ENCODE data around the gene ELK4.
A peak's percentile ranks its signal among the peaks of the same experiment; 100 is the strongest.

Gene ELK4

DNA sequence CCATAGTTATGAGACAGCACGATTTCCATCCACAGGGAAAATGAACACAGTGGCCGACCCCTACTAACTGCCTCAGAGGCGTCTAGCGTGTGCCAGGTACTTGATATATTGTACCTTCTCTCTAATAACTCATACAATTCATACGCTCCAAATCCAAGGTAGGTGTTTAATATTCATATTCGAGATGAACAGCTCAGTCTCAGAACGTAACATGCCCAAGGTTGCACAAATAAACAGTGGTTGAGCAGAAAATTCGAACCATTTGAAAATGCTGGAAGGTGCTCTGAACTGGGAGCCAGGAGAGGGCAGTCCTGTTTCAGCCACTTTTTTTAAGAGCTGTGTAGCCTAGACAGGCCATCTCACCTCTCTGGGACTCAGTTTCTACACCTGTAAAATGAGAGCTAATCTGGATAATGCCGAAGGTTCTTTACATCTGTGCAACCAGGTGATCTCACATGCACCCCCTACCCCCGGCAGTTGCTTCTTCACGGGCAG lies 40.6 kb upstream of the ELK4 start:
- H3K4me3 ChIP-seq (ENCODE audit: low read length in 2 of 2), result no peak overlapping the region
- H3K9ac ChIP-seq (ENCODE audit: low read depth in 1 of 2, low read length in 2 of 2), result no peak overlapping the region
- H3K27ac ChIP-seq (ENCODE audit: low read depth in 2 of 2, low read length in 2 of 2), result peak overlapping the region; percentile 56 to 59
- no peaks in the 10 kb centered on the region for H3K27me3 ChIP-seq (ENCODE audit: control insufficient read depth in 2 of 2, insufficient read depth in 2 of 2, low read length in 2 of 2)
- H3K4me1 ChIP-seq (ENCODE audit: control insufficient read depth in 2 of 2, insufficient read depth in 2 of 2, low read length in 2 of 2), result peaks cover 71 to 77% of the 10 kb centered on the region in 2 donors
- no peaks in the 10 kb centered on the region for H3K36me3 ChIP-seq (ENCODE audit: control insufficient read depth in 2 of 2, insufficient read depth in 2 of 2, low read length in 2 of 2)
- H3K9me3 ChIP-seq (ENCODE audit: control insufficient read depth in 2 of 2, low read length in 2 of 2), result no peaks in the 10 kb centered on the region

- Histone ChIP-seq H3K36me3 (ENCODE audit: control insufficient read depth in 2 of 2, insufficient read depth in 2 of 2, low read length in 2 of 2) (no peaks in the 10 kb centered on the region), H3K27me3 (ENCODE audit: control insufficient read depth in 2 of 2, insufficient read depth in 2 of 2, low read length in 2 of 2) (no peaks in the 10 kb centered on the region), H3K9ac (ENCODE audit: low read depth in 1 of 2, low read length in 2 of 2) (peak overlapping the region in 1 of 2 donors; percentile 7), H3K4me1 (ENCODE audit: control insufficient read depth in 2 of 2, insufficient read depth in 2 of 2, low read length in 2 of 2) (peaks cover 72 to 77% of the 10 kb centered on the region in 2 donors), H3K9me3 (ENCODE audit: control insufficient read depth in 2 of 2, low read length in 2 of 2) (no peaks in the 10 kb centered on the region), H3K4me3 (ENCODE audit: low read length in 2 of 2) (no peak overlapping the region), H3K27ac (ENCODE audit: low read depth in 2 of 2, low read length in 2 of 2) (no peak overlapping the region)
Observed at GRCh38 chr1:205670611-205671430, 39.0 kb upstream of the ELK4 start.

GRCh38 chr1:205670150-205670446 lies 38.3 kb upstream of the ELK4 start:
- Histone ChIP-seq H3K4me3 (ENCODE audit: low read length in 2 of 2) (no peak overlapping the region), H3K4me1 (ENCODE audit: control insufficient read depth in 2 of 2, insufficient read depth in 2 of 2, low read length in 2 of 2) (peaks cover 70 to 77% of the 10 kb centered on the region in 2 donors)

GRCh38 chr1:205669341-205670149 lies 37.7 kb upstream of the ELK4 start:
- no peak overlapping the region for H3K9ac ChIP-seq (ENCODE audit: low read depth in 1 of 2, low read length in 2 of 2)
- H3K9me3 ChIP-seq (ENCODE audit: control insufficient read depth in 2 of 2, low read length in 2 of 2), result no peaks in the 10 kb centered on the region
- H3K27me3 ChIP-seq (ENCODE audit: control insufficient read depth in 2 of 2, insufficient read depth in 2 of 2, low read length in 2 of 2), result no peaks in the 10 kb centered on the region
- H3K4me3 ChIP-seq (ENCODE audit: low read length in 2 of 2), result no peak overlapping the region
- peak overlapping the region; percentile 5 to 18 for H3K27ac ChIP-seq (ENCODE audit: low read depth in 2 of 2, low read length in 2 of 2)
- H3K4me1 ChIP-seq (ENCODE audit: control insufficient read depth in 2 of 2, insufficient read depth in 2 of 2, low read length in 2 of 2), result peaks cover 73 to 80% of the 10 kb centered on the region in 2 donors
- no peaks in the 10 kb centered on the region for H3K36me3 ChIP-seq (ENCODE audit: control insufficient read depth in 2 of 2, insufficient read depth in 2 of 2, low read length in 2 of 2)

More at GRCh38 chr1:205670150-205670446, 38.3 kb upstream of the ELK4 start:
- H3K9me3 ChIP-seq (ENCODE audit: control insufficient read depth in 2 of 2, low read length in 2 of 2), result no peaks in the 10 kb centered on the region
- no peaks in the 10 kb centered on the region for H3K27me3 ChIP-seq (ENCODE audit: control insufficient read depth in 2 of 2, insufficient read depth in 2 of 2, low read length in 2 of 2)
- H3K36me3 ChIP-seq (ENCODE audit: control insufficient read depth in 2 of 2, insufficient read depth in 2 of 2, low read length in 2 of 2), result no peaks in the 10 kb centered on the region
- H3K9ac ChIP-seq (ENCODE audit: low read depth in 1 of 2, low read length in 2 of 2), result no peak overlapping the region
- no peak overlapping the region for H3K27ac ChIP-seq (ENCODE audit: low read depth in 2 of 2, low read length in 2 of 2)

GRCh38 chr1:205668951-205669340 lies 37.1 kb upstream of the ELK4 start:
- Histone ChIP-seq H3K9me3 (ENCODE audit: control insufficient read depth in 2 of 2, low read length in 2 of 2) (no peaks in the 10 kb centered on the region), H3K9ac (ENCODE audit: low read depth in 1 of 2, low read length in 2 of 2) (no peak overlapping the region), H3K27ac (ENCODE audit: low read depth in 2 of 2, low read length in 2 of 2) (peak overlapping the region; percentile 5 to 18), H3K27me3 (ENCODE audit: control insufficient read depth in 2 of 2, insufficient read depth in 2 of 2, low read length in 2 of 2) (no peaks in the 10 kb centered on the region), H3K4me1 (ENCODE audit: control insufficient read depth in 2 of 2, insufficient read depth in 2 of 2, low read length in 2 of 2) (peaks cover 79 to 85% of the 10 kb centered on the region in 2 donors), H3K4me3 (ENCODE audit: low read length in 2 of 2) (no peak overlapping the region), H3K36me3 (ENCODE audit: control insufficient read depth in 2 of 2, insufficient read depth in 2 of 2, low read length in 2 of 2) (no peaks in the 10 kb centered on the region)

DNA sequence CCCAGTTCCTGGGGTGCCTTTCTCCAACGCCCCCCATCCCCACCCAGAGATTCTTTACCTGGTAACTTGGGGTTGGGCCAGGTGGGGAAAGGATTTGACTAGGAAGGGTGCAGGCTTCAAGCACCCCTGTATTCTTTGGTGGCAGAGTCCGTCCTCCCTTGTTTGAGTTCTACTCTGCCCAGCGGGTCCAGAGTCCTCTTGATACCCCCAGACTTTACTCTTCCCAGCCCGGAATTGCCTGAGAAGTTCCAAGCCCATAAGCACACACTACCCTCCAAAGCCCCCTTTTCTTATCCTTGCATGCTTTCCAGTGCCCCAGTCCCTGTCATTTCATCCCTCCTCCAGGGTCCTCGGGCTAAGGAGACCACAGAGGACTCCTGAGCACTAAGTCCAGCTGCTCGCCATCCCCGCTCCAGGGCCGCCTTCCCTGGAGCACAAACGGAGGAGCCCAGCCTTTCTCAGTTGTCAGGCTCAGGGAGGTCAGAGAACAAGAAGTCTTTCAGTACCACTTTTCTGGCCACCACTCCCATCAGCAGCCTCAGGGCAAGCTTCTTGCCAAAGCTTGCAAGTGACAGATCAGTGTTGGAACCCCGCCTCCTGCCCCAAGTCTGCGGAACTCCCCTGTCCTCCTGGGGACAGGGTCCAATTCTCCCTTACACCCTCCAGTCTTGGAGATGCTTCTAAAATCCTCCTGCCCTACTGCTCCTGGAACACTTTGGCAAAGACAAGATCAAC lies 36.3 kb upstream of the ELK4 start:
- Histone ChIP-seq H3K9me3 (ENCODE audit: control insufficient read depth in 2 of 2, low read length in 2 of 2) (no peaks in the 10 kb centered on the region), H3K27me3 (ENCODE audit: control insufficient read depth in 2 of 2, insufficient read depth in 2 of 2, low read length in 2 of 2) (no peaks in the 10 kb centered on the region), H3K9ac (ENCODE audit: low read depth in 1 of 2, low read length in 2 of 2) (no peak overlapping the region), H3K4me1 (ENCODE audit: control insufficient read depth in 2 of 2, insufficient read depth in 2 of 2, low read length in 2 of 2) (peaks cover 75 to 85% of the 10 kb centered on the region in 2 donors), H3K27ac (ENCODE audit: low read depth in 2 of 2, low read length in 2 of 2) (peak overlapping the region; percentile 3 to 18), H3K36me3 (ENCODE audit: control insufficient read depth in 2 of 2, insufficient read depth in 2 of 2, low read length in 2 of 2) (peaks cover 0 to 2% of the 10 kb centered on the region in 2 donors), H3K4me3 (ENCODE audit: low read length in 2 of 2) (no peak overlapping the region)

- no peaks in the 10 kb centered on the region for H3K9me3 ChIP-seq (ENCODE audit: control insufficient read depth in 2 of 2, low read length in 2 of 2)
- H3K4me3 ChIP-seq (ENCODE audit: low read length in 2 of 2), result peak overlapping the region; percentile 37 to 38
- H3K27ac ChIP-seq (ENCODE audit: low read depth in 2 of 2, low read length in 2 of 2), result peak overlapping the region; percentile 83 to 87
- H3K27me3 ChIP-seq (ENCODE audit: control insufficient read depth in 2 of 2, insufficient read depth in 2 of 2, low read length in 2 of 2), result no peaks in the 10 kb centered on the region
- H3K36me3 ChIP-seq (ENCODE audit: control insufficient read depth in 2 of 2, insufficient read depth in 2 of 2, low read length in 2 of 2), result peaks cover 0 to 9% of the 10 kb centered on the region in 2 donors
- peaks cover 61 to 75% of the 10 kb centered on the region in 2 donors for H3K4me1 ChIP-seq (ENCODE audit: control insufficient read depth in 2 of 2, insufficient read depth in 2 of 2, low read length in 2 of 2)
- peak overlapping the region; percentile 47 to 63 for H3K9ac ChIP-seq (ENCODE audit: low read depth in 1 of 2, low read length in 2 of 2)
Observed at GRCh38 chr1:205666372-205667166, 34.8 kb upstream of the ELK4 start.

DNA sequence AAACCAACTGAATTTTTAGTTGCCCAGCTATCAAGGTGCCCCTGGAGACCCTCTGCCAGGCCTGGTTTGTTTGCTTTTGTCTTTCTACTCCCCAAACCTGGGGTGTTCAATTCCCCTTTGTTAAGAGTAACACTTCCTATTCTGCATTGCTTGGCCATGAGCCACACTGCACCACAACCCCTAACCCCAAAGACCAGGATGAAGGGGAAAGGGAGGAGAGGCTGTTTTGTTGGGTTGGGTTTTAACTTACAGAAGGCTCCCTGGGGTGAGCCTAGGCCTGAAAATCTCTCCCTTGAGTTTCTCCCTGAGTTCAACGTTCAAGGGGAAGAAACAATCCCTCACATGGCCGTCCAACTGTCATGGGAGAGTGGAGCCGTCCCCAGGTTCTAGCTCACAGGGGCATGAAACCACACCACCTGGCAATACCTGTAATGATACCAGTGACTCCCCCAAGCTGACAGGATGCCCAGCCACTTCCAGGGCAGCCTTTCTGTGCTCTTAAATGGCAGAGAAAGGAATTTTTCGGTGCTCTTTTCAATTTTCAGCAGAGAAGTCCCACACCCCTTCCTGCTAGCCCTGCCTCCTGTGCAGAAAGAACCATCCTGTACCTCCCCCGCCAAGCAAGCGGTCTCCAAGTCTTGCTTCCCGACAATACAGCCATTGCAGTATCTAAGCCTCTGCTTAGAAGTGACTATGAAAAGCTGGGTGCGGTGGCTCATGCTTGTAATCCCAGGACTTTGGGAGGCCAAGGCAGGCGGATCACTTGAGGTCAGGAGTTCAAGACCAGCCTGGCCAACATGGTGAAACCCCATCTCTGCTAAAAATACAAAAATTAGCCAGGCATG lies 33.6 kb upstream of the ELK4 start:
- Histone ChIP-seq H3K9me3 (ENCODE audit: control insufficient read depth in 2 of 2, low read length in 2 of 2) (no peaks in the 10 kb centered on the region), H3K9ac (ENCODE audit: low read depth in 1 of 2, low read length in 2 of 2) (peak overlapping the region in 1 of 2 donors; percentile 65), H3K4me3 (ENCODE audit: low read length in 2 of 2) (no peak overlapping the region), H3K27ac (ENCODE audit: low read depth in 2 of 2, low read length in 2 of 2) (peak overlapping the region; percentile 83 to 87), H3K27me3 (ENCODE audit: control insufficient read depth in 2 of 2, insufficient read depth in 2 of 2, low read length in 2 of 2) (no peaks in the 10 kb centered on the region), H3K4me1 (ENCODE audit: control insufficient read depth in 2 of 2, insufficient read depth in 2 of 2, low read length in 2 of 2) (peaks cover 58 to 71% of the 10 kb centered on the region in 2 donors), H3K36me3 (ENCODE audit: control insufficient read depth in 2 of 2, insufficient read depth in 2 of 2, low read length in 2 of 2) (peaks cover 0 to 9% of the 10 kb centered on the region in 2 donors)
